H9 (cell line): ENCODE data around the gene UNCX. TPM values are rescaled to one million over a fixed set of nuclear protein-coding genes. Genes with fewer than 3 reads are reported as not detected.

Experiments
- DNase-seq: peaks from one replicate; pipeline ENCODE4 v3.0.0-alpha.2; 2017
- H2AFZ ChIP-seq: one replicate; pipeline ENCODE4 v1.6.1; 2013; ENCODE audit warnings: mild to moderate bottlenecking, low read length, control low read depth, moderate library complexity
- H2AK5ac ChIP-seq: 2 replicates; pipeline ENCODE4 v1.6.1; 2013; ENCODE audit warnings: low read length, control low read depth, mixed read lengths; ENCODE audit not compliant: insufficient read length
- H2BK120ac ChIP-seq: one replicate; pipeline ENCODE4 v1.6.1; 2013; ENCODE audit warnings: low read depth, mild to moderate bottlenecking, low read length, control low read depth, inconsistent platforms; ENCODE audit not compliant: poor library complexity, severe bottlenecking
- H2BK12ac ChIP-seq: 2 replicates; pipeline ENCODE4 v1.6.1; 2013; ENCODE audit warnings: low read length, control low read depth, mixed read lengths, low read depth; ENCODE audit not compliant: insufficient read length
- H2BK15ac ChIP-seq: 2 replicates; pipeline ENCODE4 v1.6.1; 2013; ENCODE audit warnings: low read depth, low read length, control low read depth
- H2BK20ac ChIP-seq: one replicate; pipeline ENCODE4 v1.6.1; 2013; ENCODE audit warnings: low read depth, mild to moderate bottlenecking, low read length, control low read depth, inconsistent platforms; ENCODE audit not compliant: poor library complexity, severe bottlenecking
- H2BK5ac ChIP-seq: 2 replicates; pipeline ENCODE4 v1.6.1; 2013; ENCODE audit warnings: low read length, control low read depth, mixed read lengths; ENCODE audit not compliant: insufficient read length
- H3K14ac ChIP-seq: 2 replicates; pipeline ENCODE4 v1.6.1; 2013; ENCODE audit warnings: low read length, control low read depth; ENCODE audit not compliant: insufficient read depth
- H3K18ac ChIP-seq: 2 replicates; pipeline ENCODE4 v1.6.1; 2013; ENCODE audit warnings: low read depth, mild to moderate bottlenecking, mixed read lengths, low read length, control low read depth; ENCODE audit not compliant: insufficient read length
- H3K23ac ChIP-seq: 2 replicates; pipeline ENCODE4 v1.6.1; 2013; ENCODE audit warnings: low read length, control low read depth, mixed read lengths, low read depth; ENCODE audit not compliant: insufficient read length
- H3K23me2 ChIP-seq: 2 replicates; pipeline ENCODE4 v1.6.1; 2013; ENCODE audit warnings: low read depth, mild to moderate bottlenecking, mixed read lengths, low read length, control low read depth; ENCODE audit not compliant: insufficient read length, poor library complexity, severe bottlenecking
- H3K27ac ChIP-seq: 2 replicates; pipeline ENCODE4 v1.5.1; 2013; ENCODE audit warnings: low read length, control low read depth, mixed read lengths, low read depth; ENCODE audit not compliant: insufficient read length
- H3K27me3 ChIP-seq: 2 replicates; pipeline ENCODE4 v1.6.1; 2013; ENCODE audit warnings: low read length, control low read depth, inconsistent platforms; ENCODE audit not compliant: insufficient read depth
- H3K4ac ChIP-seq: 2 replicates; pipeline ENCODE4 v1.6.1; 2013; ENCODE audit warnings: low read depth, mild to moderate bottlenecking, control low read depth, inconsistent platforms, low read length, moderate library complexity
- H3K4me1 ChIP-seq: 2 replicates; pipeline ENCODE4 v1.6.1; 2013; ENCODE audit warnings: low read length, control low read depth, inconsistent platforms; ENCODE audit not compliant: insufficient read depth
- H3K4me2 ChIP-seq: 2 replicates; pipeline ENCODE4 v1.6.1; 2013; ENCODE audit warnings: low read length, control low read depth, mixed read lengths; ENCODE audit not compliant: insufficient read length, insufficient read depth
- H3K56ac ChIP-seq: 2 replicates; pipeline ENCODE4 v1.6.1; 2013; ENCODE audit warnings: low read depth, mild to moderate bottlenecking, mixed read lengths, low read length, control low read depth; ENCODE audit not compliant: insufficient read length
- H3K79me1 ChIP-seq: 2 replicates; pipeline ENCODE4 v1.6.1; 2013; ENCODE audit warnings: low read depth, mild to moderate bottlenecking, moderate library complexity, low read length, control low read depth, inconsistent platforms; ENCODE audit not compliant: insufficient read depth, poor library complexity, severe bottlenecking
- H3K79me2 ChIP-seq: 2 replicates; pipeline ENCODE4 v1.6.1; 2013; ENCODE audit warnings: low read length, control low read depth, inconsistent platforms; ENCODE audit not compliant: insufficient read depth
- H3K9ac ChIP-seq: 2 replicates; pipeline ENCODE4 v1.6.1; 2013; ENCODE audit warnings: low read length, control low read depth, mixed read lengths; ENCODE audit not compliant: insufficient read length; ENCODE audit errors: extremely low read depth
- H3K9me3 ChIP-seq: one replicate; pipeline ENCODE4 v1.6.1; 2013; ENCODE audit warnings: low read depth, low read length, inconsistent platforms; ENCODE audit not compliant: control insufficient read depth
- H3T11ph ChIP-seq: one replicate; pipeline ENCODE4 v1.6.1; 2013; ENCODE audit warnings: mild to moderate bottlenecking, low read length, control low read depth, inconsistent platforms
- H4K20me1 ChIP-seq: one replicate; pipeline ENCODE4 v1.6.1; 2013; ENCODE audit not compliant: control insufficient read depth, insufficient read length, insufficient read depth
- H4K5ac ChIP-seq: 2 replicates; pipeline ENCODE4 v1.6.1; 2013; ENCODE audit warnings: low read depth, mild to moderate bottlenecking, mixed read lengths, low read length, control low read depth; ENCODE audit not compliant: insufficient read length
- H4K8ac ChIP-seq: replicated peaks from 2 replicates; pipeline ENCODE4 v1.6.1; 2013; ENCODE audit warnings: low read length, control low read depth, mixed read lengths, low read depth; ENCODE audit not compliant: insufficient read length
- H4K91ac ChIP-seq: 2 replicates; pipeline ENCODE4 v1.6.1; 2013; ENCODE audit warnings: low read depth, mild to moderate bottlenecking, moderate library complexity, mixed read lengths, low read length, control low read depth; ENCODE audit not compliant: insufficient read length
- H3K27ac Mint-ChIP-seq, 3 experiments: 2 replicates in 2 of 3; 3 replicates in 1 of 3; pipeline ENCODE4 v1.8.0; 2020 to 2021; ENCODE audit warnings: mixed read lengths in 3 of 3, mild to moderate bottlenecking in 1 of 3, moderate library complexity in 1 of 3
- H3K27me3 Mint-ChIP-seq: 2 replicates; pipeline ENCODE4 v1.8.0; 2021; ENCODE audit warnings: low read depth, mild to moderate bottlenecking, moderate library complexity, mixed read lengths
- H3K36me3 Mint-ChIP-seq, 3 experiments: 2 replicates in 2 of 3; 3 replicates in 1 of 3; pipeline ENCODE4 v1.8.0; 2020 to 2021; ENCODE audit warnings: low read depth in 3 of 3, mixed read lengths in 3 of 3; ENCODE audit not compliant: insufficient read depth in 1 of 3
- H3K4me1 Mint-ChIP-seq, 2 experiments: 2 replicates each; pipeline ENCODE4 v1.8.0; 2020; ENCODE audit warnings: mixed read lengths in 2 of 2
- H3K4me3 Mint-ChIP-seq, 2 experiments: 2 replicates in 1 of 2; 3 replicates in 1 of 2; pipeline ENCODE4 v1.8.0; 2020 to 2021; ENCODE audit warnings: mild to moderate bottlenecking in 2 of 2, mixed read lengths in 2 of 2, moderate library complexity in 1 of 2
- H3K9me3 Mint-ChIP-seq, 2 experiments: 2 replicates in 1 of 2; 3 replicates in 1 of 2; pipeline ENCODE4 v1.8.0; 2020; ENCODE audit warnings: mild to moderate bottlenecking in 2 of 2, mixed read lengths in 2 of 2, moderate library complexity in 1 of 2
- WGBS: extraction: QIAGEN DNeasy Blood & Tissue Kit; methylation state at CpG from one replicate; pipeline ENCODE4 v1.1.7; 2013; ENCODE audit warnings: missing lambda C conversion rate, low lambda C conversion rate, mixed read lengths; ENCODE audit not compliant: insufficient read length; ENCODE audit errors: extremely low coverage; 5-methylcytosine and 5-hydroxymethylcytosine counted together
- total RNA-seq: library from RNA; stranded (reverse); gene quantifications from 2 replicates; pipeline ENCODE4 v1.2.1, GENCODE V29; 2021
- TF ChIP-seq, protein P1 (sequence below): fragments of 200-600 bp; sonication (generic); conservative IDR thresholded peaks from 3 replicates; pipeline ENCODE4 v1.8.0; 2021; ENCODE audit warnings: antibody characterized with exemption, mild to moderate bottlenecking

The UNCX gene
- total RNA-seq, 1 experiment from 2014 or later: not detected

DNA sequence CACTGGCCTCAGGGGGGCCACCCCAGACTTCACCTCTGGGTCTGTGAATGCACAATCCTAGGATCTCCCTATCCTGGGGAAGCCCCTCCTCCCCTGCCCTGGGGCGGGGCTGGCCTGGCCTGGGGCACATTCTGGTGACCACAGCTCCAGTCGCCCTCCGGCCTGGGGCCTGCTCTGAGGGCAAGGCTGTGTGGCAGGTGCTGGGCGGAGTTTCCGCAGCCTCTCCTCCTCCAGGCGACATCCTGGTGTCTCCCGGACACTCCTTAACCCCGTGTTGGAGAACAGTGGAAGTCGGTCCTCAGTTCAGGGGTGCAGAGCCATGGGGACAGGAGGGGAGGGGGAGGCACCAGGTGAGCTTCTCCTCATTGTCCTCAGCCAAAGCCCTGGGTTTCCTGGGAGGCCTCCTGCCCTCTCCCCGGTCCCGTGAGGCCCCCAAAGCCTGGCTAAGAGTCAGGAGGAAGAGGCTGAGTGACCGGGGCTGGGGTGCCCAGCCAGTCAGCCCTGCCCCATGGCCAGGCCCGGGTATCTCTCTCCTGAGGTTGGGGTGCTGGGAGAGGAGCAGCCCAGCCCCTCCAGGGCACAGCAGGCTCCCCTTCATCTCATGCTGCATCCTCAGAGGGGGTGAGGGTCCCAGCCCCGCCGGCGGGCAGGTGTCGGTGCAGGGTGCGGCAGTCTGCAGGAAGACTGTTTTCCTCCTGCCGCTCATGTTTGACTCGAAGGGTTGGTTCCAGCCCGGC lies 22.6 kb downstream of the UNCX start:
- Histone ChIP-seq H3K79me1 (no peaks in the 10 kb centered on the region), H3K9ac (no peak overlapping the region), H3K27me3 (peaks cover under 1% of the 10 kb centered on the region; the same call in 1 of the 2 replicates), H2BK20ac (no peak overlapping the region), H3K4me1 (no peaks in the 10 kb centered on the region), H4K8ac (no peak overlapping the region), H4K5ac (no peak overlapping the region), H4K20me1 (no peaks in the 10 kb centered on the region), H3K79me2 (no peaks in the 10 kb centered on the region), H3K56ac (no peak overlapping the region), H2BK15ac (no peak overlapping the region), H4K91ac (no peak overlapping the region), H3K23ac (no peak overlapping the region), H3K4me2 (no peak overlapping the region), H2BK120ac (no peak overlapping the region), H2AK5ac (no peak overlapping the region), H2BK5ac (no peak overlapping the region), H3K18ac (no peak overlapping the region), H3T11ph (no peak overlapping the region), H3K4ac (no peak overlapping the region), H3K14ac (no peak overlapping the region; the same call in 1 of the 2 replicates), H3K23me2 (no peaks in the 10 kb centered on the region), H3K27ac (no peak overlapping the region), H2AFZ (no peak overlapping the region), H2BK12ac (no peak overlapping the region), H3K9me3 (no peaks in the 10 kb centered on the region)
- peaks cover 0 to 5% of the 10 kb centered on the region in 2 experiments; a peak in 1 of 4 replicates for H3K4me1 Mint-ChIP-seq
- no peak for DNase-seq
- no CpG with 5 or more reads among the region's 21 CpGs for WGBS
- no peaks in the 10 kb centered on the region for H3K9me3 Mint-ChIP-seq
- H3K27me3 Mint-ChIP-seq: peaks cover 46% of the 10 kb centered on the region
- H3K4me3 Mint-ChIP-seq: no peak overlapping the region
- TF ChIP-seq, protein P1, sequence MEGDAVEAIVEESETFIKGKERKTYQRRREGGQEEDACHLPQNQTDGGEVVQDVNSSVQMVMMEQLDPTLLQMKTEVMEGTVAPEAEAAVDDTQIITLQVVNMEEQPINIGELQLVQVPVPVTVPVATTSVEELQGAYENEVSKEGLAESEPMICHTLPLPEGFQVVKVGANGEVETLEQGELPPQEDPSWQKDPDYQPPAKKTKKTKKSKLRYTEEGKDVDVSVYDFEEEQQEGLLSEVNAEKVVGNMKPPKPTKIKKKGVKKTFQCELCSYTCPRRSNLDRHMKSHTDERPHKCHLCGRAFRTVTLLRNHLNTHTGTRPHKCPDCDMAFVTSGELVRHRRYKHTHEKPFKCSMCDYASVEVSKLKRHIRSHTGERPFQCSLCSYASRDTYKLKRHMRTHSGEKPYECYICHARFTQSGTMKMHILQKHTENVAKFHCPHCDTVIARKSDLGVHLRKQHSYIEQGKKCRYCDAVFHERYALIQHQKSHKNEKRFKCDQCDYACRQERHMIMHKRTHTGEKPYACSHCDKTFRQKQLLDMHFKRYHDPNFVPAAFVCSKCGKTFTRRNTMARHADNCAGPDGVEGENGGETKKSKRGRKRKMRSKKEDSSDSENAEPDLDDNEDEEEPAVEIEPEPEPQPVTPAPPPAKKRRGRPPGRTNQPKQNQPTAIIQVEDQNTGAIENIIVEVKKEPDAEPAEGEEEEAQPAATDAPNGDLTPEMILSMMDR: no peak
- no peak overlapping the region for H3K27ac Mint-ChIP-seq
- H3K36me3 Mint-ChIP-seq: no peaks in the 10 kb centered on the region
